Lower lobe of right lung (tissue), 2 donors: Measurements from ENCODE around the gene APOL2. TPM values are rescaled to one million over a fixed set of nuclear protein-coding genes. Genes with fewer than 3 reads are reported as not detected.

ENCODE experiments used
- ATAC-seq, 2 donors: fragments of 200-7000 bp; cut with Tn5 transposase; one replicate each; pipeline ENCODE4 v1.9.1; 2020 to 2022; ENCODE audit warnings: mild to moderate bottlenecking in 2 of 2, moderate library complexity in 2 of 2
- DNase-seq: peaks from one replicate; pipeline ENCODE4 v3.0.0-alpha.2; 2020
- H3K27ac ChIP-seq: fragments of 200-600 bp; one replicate; pipeline ENCODE4 v1.8.0; 2022
- H3K27me3 ChIP-seq: fragments of 200-600 bp; one replicate; pipeline ENCODE4 v1.8.0; 2022; ENCODE audit warnings: low read depth
- H3K36me3 ChIP-seq: fragments of 200-600 bp; one replicate; pipeline ENCODE4 v1.8.0; 2022; ENCODE audit warnings: mild to moderate bottlenecking
- H3K4me1 ChIP-seq: fragments of 200-600 bp; one replicate; pipeline ENCODE4 v1.8.0; 2022
- H3K4me3 ChIP-seq: fragments of 200-600 bp; one replicate; pipeline ENCODE4 v1.8.0; 2022; ENCODE audit warnings: mild to moderate bottlenecking
- H3K9me3 ChIP-seq: fragments of 200-600 bp; one replicate; pipeline ENCODE4 v1.8.0; 2022
- CTCF ChIP-seq: fragments of 200-600 bp; IDR thresholded peaks from one replicate; pipeline ENCODE4 v1.8.0; 2022; ENCODE audit warnings: antibody characterized with exemption, mild to moderate bottlenecking
- intact Hi-C: fragments of 100-400 bp; cut with DNase I; formaldehyde crosslinking; loops from one replicate; pipeline ENCODE4 v1.11.0; 2022
- total RNA-seq: library from RNA; stranded (reverse); fragmentation: NEBNext Ultra II Directional; extraction: Animal tissue kit (Norgen Biotek cat#: 25700); gene quantifications from one replicate; pipeline ENCODE4 v1.2.1, GENCODE V29; 2021
- donor health status: DM: no; HTN: yes; CAD: no; lungs with severe emphysema.

Gene APOL2
- total RNA-seq, 1 donor from 2014 or later, result 56.0 TPM

GRCh38 chr22:36222887-36223450 is 16.4 kb downstream of the APOL2 start:
- Histone ChIP-seq H3K27ac (no peak overlapping the region), H3K4me1 (peaks cover 13% of the 10 kb centered on the region), H3K27me3 (no peaks in the 10 kb centered on the region), H3K4me3 (no peak overlapping the region), H3K9me3 (no peaks in the 10 kb centered on the region), H3K36me3 (peaks cover 10% of the 10 kb centered on the region)
- ATAC-seq (no peak), DNase-seq (no peak)
- TF ChIP-seq CTCF, result no peak
- intact Hi-C loops, result no loop called here

- Histone ChIP-seq H3K27me3 (no peaks in the 10 kb centered on the region), H3K9me3 (no peaks in the 10 kb centered on the region), H3K27ac (no peak overlapping the region), H3K4me1 (peaks cover 13% of the 10 kb centered on the region), H3K36me3 (peaks cover 1% of the 10 kb centered on the region), H3K4me3 (no peak overlapping the region)
- TF ChIP-seq CTCF, result peak; percentile 68
- intact Hi-C loops, result no loop called here
- DNase-seq (peak; percentile 69), ATAC-seq (peak; percentile 77 to 88)
Observed at GRCh38 chr22:36221799-36222751, 17.3 kb downstream of the APOL2 start.

GRCh38 chr22:36220451-36220921 is 18.8 kb downstream of the APOL2 start:
- Histone ChIP-seq H3K9me3 (no peaks in the 10 kb centered on the region), H3K4me3 (no peak overlapping the region), H3K27me3 (no peaks in the 10 kb centered on the region), H3K4me1 (peaks cover 13% of the 10 kb centered on the region), H3K36me3 (no peaks in the 10 kb centered on the region), H3K27ac (peak overlapping the region; percentile 14)
- ATAC-seq, result peak; percentile 49 to 50
- no peak for TF ChIP-seq CTCF
- DNase-seq, result no peak
- intact Hi-C loops, result no loop called here

- H3K9me3 ChIP-seq, result no peaks in the 10 kb centered on the region
- ATAC-seq (no peak), DNase-seq (no peak)
- H3K27me3 ChIP-seq, result no peaks in the 10 kb centered on the region
- intact Hi-C loops, result no loop called here
- H3K4me1 ChIP-seq, result peaks cover 20% of the 10 kb centered on the region
- H3K4me3 ChIP-seq, result no peak overlapping the region
- H3K27ac ChIP-seq, result no peak overlapping the region
- no peaks in the 10 kb centered on the region for H3K36me3 ChIP-seq
- no peak for TF ChIP-seq CTCF
Observed at GRCh38 chr22:36218648-36219193, 20.6 kb downstream of the APOL2 start.

GRCh38 chr22:36215981-36216380 is 23.3 kb downstream of the APOL2 start:
- Histone ChIP-seq H3K27ac (no peak overlapping the region), H3K36me3 (no peaks in the 10 kb centered on the region), H3K27me3 (no peaks in the 10 kb centered on the region), H3K4me1 (peaks cover 38% of the 10 kb centered on the region), H3K4me3 (no peak overlapping the region), H3K9me3 (no peaks in the 10 kb centered on the region)
- ATAC-seq (no peak), DNase-seq (no peak)
- intact Hi-C loops, result no loop called here
- TF ChIP-seq CTCF, result no peak
